ENCODE results near the gene TAF1B. TPM values are rescaled to one million over a fixed set of nuclear protein-coding genes. Genes with fewer than 3 reads are reported as not detected.

Gene TAF1B
- total RNA-seq, 3 donors from 2014 or later: 17.0 to 21.6 (median 20.3) TPM

DNA sequence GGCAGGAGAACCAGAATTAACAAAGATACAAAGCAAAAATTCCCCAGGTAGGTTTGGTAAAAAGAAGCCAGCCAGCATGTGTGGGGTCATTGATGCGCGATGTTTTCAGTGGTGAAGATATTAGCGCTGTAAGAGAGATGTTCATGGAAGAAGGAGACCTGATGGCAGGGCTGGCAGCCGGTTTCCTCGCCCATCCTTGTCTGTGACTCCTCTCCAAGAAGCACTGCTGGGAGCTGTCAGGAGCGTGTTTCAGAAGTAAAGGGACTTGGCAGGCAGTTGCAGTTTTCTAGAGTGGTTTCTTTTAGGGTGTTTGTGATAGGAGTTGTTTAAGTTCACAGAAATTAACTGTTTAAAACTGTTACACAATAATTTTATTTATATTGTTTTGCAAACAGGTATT lies 24.6 kb downstream of the TAF1B start:
- no peak for DNase-seq (ENCODE audit: low spot score in 2 of 2)
- no peak overlapping the region for H3K4me3 ChIP-seq
- intact Hi-C loops (cut with DNase I; ENCODE audit: low total_unique reads): no loop called here
- H3K36me3 ChIP-seq: no peaks in the 10 kb centered on the region
- H3K4me1 ChIP-seq: no peaks in the 10 kb centered on the region
- no peaks in the 10 kb centered on the region for H3K9me3 ChIP-seq
- no peaks in the 10 kb centered on the region for H3K27me3 ChIP-seq
- TF ChIP-seq POLR2A (IDR thresholded peaks at IDR 0.05) (no peak), POLR2AphosphoS5 (IDR thresholded peaks at IDR 0.05) (no peak)
- TF ChIP-seq, protein P1, sequence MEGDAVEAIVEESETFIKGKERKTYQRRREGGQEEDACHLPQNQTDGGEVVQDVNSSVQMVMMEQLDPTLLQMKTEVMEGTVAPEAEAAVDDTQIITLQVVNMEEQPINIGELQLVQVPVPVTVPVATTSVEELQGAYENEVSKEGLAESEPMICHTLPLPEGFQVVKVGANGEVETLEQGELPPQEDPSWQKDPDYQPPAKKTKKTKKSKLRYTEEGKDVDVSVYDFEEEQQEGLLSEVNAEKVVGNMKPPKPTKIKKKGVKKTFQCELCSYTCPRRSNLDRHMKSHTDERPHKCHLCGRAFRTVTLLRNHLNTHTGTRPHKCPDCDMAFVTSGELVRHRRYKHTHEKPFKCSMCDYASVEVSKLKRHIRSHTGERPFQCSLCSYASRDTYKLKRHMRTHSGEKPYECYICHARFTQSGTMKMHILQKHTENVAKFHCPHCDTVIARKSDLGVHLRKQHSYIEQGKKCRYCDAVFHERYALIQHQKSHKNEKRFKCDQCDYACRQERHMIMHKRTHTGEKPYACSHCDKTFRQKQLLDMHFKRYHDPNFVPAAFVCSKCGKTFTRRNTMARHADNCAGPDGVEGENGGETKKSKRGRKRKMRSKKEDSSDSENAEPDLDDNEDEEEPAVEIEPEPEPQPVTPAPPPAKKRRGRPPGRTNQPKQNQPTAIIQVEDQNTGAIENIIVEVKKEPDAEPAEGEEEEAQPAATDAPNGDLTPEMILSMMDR (IDR thresholded peaks at IDR 0.05): no peak
- no peak overlapping the region for H3K27ac ChIP-seq

DNA sequence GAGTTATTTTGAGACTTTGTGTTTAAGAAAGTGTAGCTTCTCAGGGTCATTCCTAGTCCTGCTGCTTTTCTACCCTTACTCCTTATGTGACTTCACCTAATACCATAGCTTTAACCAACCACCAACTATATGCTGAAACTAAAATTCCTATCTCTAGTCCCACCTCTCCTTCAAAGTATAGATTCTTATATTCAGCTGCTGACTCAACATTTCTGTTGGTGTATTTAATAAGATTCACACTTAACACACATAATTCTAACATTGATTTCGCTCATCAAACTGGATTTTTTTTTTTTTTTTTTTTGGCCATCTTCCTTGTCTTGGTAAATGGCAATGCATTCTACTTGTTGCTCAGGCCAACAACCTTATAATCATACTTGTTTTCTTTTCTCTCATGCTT lies 30.1 kb downstream of the TAF1B start:
- H3K27ac ChIP-seq: no peak overlapping the region
- peaks cover 3% of the 10 kb centered on the region for H3K36me3 ChIP-seq
- TF ChIP-seq, protein P1 (IDR thresholded peaks at IDR 0.05): no peak
- TF ChIP-seq POLR2A (IDR thresholded peaks at IDR 0.05) (no peak), POLR2AphosphoS5 (IDR thresholded peaks at IDR 0.05) (no peak)
- no peak for DNase-seq (ENCODE audit: low spot score in 2 of 2)
- H3K9me3 ChIP-seq: no peaks in the 10 kb centered on the region
- no peaks in the 10 kb centered on the region for H3K4me1 ChIP-seq
- intact Hi-C loops (cut with DNase I; ENCODE audit: low total_unique reads): no loop called here
- no peaks in the 10 kb centered on the region for H3K27me3 ChIP-seq
- H3K4me3 ChIP-seq: no peak overlapping the region

DNA sequence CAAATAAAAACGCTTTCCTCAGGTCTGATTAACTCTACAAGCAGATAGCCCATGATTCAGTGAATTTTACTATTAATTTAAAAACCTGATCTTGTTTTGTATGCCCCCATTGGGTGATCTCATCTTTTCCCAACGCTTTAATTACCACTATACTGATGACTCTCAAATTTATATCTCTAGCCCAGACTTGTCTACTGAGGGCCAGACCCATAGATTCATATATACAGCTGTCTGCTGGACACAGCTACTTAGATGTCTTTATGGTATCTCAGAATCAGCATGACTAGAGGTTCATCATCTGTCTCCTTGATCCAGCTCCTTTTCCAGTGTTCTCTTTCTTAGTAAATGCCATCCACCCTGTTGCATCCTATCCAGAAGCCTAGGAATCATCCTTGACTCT lies 33.8 kb downstream of the TAF1B start:
- Histone ChIP-seq H3K27ac (no peak overlapping the region), H3K36me3 (peaks cover 3% of the 10 kb centered on the region), H3K9me3 (no peaks in the 10 kb centered on the region), H3K27me3 (no peaks in the 10 kb centered on the region), H3K4me3 (no peak overlapping the region), H3K4me1 (no peaks in the 10 kb centered on the region)
- TF ChIP-seq POLR2AphosphoS5 (IDR thresholded peaks at IDR 0.05) (no peak), POLR2A (IDR thresholded peaks at IDR 0.05) (no peak)
- TF ChIP-seq, protein P1 (IDR thresholded peaks at IDR 0.05): no peak
- intact Hi-C loops (cut with DNase I; ENCODE audit: low total_unique reads): no loop called here
- no peak for DNase-seq (ENCODE audit: low spot score in 2 of 2)

DNA sequence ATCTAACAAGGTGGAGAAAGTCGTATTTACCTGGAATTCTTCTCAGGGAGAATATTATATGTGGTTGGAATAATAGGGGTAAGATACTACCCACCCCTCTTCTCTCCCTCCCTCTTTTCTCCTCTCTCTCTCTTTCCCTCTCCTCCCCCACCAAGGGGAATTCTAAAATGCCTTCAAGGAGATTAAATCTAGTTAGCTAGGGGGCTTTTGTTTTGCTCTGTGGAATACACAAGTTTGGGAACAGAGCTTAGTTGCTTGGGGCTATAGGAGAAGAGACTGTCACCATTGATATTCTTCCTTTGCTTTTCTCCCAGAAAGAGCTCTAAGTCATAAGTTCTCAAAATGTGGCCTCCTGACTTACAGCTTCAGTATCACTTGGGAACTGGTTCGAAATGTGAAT lies 34.5 kb downstream of the TAF1B start:
- no peak overlapping the region for H3K27ac ChIP-seq
- H3K4me1 ChIP-seq: no peaks in the 10 kb centered on the region
- no peak for DNase-seq (ENCODE audit: low spot score in 2 of 2)
- intact Hi-C loops (cut with DNase I; ENCODE audit: low total_unique reads): no loop called here
- no peak overlapping the region for H3K4me3 ChIP-seq
- peaks cover 3% of the 10 kb centered on the region for H3K36me3 ChIP-seq
- TF ChIP-seq POLR2AphosphoS5 (IDR thresholded peaks at IDR 0.05) (no peak), POLR2A (IDR thresholded peaks at IDR 0.05) (no peak)
- TF ChIP-seq, protein P1 (IDR thresholded peaks at IDR 0.05): no peak
- H3K9me3 ChIP-seq: no peaks in the 10 kb centered on the region
- no peaks in the 10 kb centered on the region for H3K27me3 ChIP-seq

DNA sequence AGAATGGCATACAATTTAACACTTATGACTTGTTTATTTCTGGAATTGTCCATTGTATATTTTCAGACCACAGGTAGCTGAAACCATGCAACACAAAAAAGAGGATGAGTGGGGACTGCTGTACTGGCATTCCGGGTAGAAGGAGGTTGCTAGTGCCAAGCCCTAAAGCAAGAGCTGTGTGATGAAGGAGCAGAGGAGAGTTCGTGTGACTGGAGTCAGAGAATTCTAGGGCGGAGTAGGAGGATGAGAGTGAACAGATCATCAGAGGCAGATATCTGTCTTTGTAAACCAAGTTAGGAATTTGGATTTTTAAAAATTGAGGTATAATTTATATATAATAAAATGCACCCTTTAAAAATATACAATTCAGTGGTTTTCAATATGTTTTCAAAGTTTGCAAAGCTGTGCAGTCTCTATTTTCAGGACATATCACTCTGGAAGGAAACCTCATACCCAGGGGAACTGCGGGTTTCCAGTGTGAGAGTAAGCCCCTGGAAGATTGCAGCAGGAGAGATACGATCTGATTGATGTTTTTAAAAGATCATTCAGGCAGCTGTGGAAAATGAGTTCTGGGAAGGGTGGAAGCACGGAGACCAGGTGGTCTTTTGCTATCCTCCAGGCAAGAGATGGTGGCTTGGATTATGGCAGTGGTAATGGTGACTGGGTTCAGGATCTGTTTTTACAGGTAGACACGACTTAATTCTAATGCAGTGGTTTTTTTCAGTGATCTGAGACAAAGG lies 36.4 kb downstream of the TAF1B start:
- TF ChIP-seq POLR2AphosphoS5 (IDR thresholded peaks at IDR 0.05): no peak
- no peak for TF ChIP-seq POLR2A (IDR thresholded peaks at IDR 0.05)
- TF ChIP-seq, protein P1 (IDR thresholded peaks at IDR 0.05): no peak
- no peak for DNase-seq (ENCODE audit: low spot score in 2 of 2)
- Histone ChIP-seq H3K4me3 (no peak overlapping the region), H3K27me3 (no peaks in the 10 kb centered on the region), H3K4me1 (no peaks in the 10 kb centered on the region), H3K27ac (no peak overlapping the region), H3K36me3 (peaks cover 3% of the 10 kb centered on the region), H3K9me3 (no peaks in the 10 kb centered on the region)
- intact Hi-C loops (cut with DNase I; ENCODE audit: low total_unique reads): no loop called here

All from breast epithelium (tissue), 4 donors.